BE2C (cell line): Measurements from ENCODE around the gene PXYLP1.

Source experiments
- DNase-seq: peaks from one replicate; pipeline ENCODE4 v3.0.0-alpha.2; 2020
- H3K27me3 ChIP-seq: fragments of 250-450 bp; sonication (Bioruptor Pico); 2 replicates; pipeline ENCODE4 v1.5.1; 2020; ENCODE audit warnings: mild to moderate bottlenecking
- H3K36me3 ChIP-seq: fragments of 250-450 bp; sonication (Bioruptor Pico); 2 replicates; pipeline ENCODE4 v1.5.1; 2020; ENCODE audit warnings: mild to moderate bottlenecking
- H3K4me1 ChIP-seq: fragments of 250-450 bp; sonication (Bioruptor Pico); 2 replicates; pipeline ENCODE4 v1.5.1; 2020
- H3K4me3 ChIP-seq: 2 replicates; pipeline ENCODE4 v1.5.1; 2011; ENCODE audit warnings: low read depth, low read length
- H3K9me3 ChIP-seq: fragments of 250-450 bp; sonication (Bioruptor Pico); 2 replicates; pipeline ENCODE4 v1.5.1; 2020
- TF ChIP-seq, protein P1 (sequence below): IDR thresholded peaks from 2 replicates; pipeline ENCODE4 v1.5.1; 2012; ENCODE audit warnings: mild to moderate bottlenecking, low read depth, low read length

Gene PXYLP1

DNA sequence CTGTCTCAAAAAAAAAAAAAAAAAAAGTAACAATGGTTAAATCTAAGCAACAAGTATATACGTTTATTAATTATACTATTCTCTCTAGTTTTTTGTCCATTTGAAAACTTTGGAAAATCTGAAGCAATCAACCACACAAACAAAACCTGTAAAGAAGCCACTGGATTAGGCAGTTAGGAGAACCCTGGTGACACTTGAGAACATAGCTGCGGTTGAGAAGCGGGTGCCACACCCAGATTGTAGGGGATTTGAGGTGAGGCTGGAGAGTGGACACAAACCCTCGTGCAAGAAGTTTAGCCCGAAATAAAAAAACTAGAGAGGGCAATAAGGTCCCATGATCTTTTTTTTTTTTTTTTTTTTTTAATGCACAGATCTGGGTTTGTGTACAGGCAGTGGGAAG, 110.8 kb downstream of the PXYLP1 start:
- H3K4me1 ChIP-seq, result no peaks in the 10 kb centered on the region
- no peaks in the 10 kb centered on the region for H3K9me3 ChIP-seq
- TF ChIP-seq, protein P1, sequence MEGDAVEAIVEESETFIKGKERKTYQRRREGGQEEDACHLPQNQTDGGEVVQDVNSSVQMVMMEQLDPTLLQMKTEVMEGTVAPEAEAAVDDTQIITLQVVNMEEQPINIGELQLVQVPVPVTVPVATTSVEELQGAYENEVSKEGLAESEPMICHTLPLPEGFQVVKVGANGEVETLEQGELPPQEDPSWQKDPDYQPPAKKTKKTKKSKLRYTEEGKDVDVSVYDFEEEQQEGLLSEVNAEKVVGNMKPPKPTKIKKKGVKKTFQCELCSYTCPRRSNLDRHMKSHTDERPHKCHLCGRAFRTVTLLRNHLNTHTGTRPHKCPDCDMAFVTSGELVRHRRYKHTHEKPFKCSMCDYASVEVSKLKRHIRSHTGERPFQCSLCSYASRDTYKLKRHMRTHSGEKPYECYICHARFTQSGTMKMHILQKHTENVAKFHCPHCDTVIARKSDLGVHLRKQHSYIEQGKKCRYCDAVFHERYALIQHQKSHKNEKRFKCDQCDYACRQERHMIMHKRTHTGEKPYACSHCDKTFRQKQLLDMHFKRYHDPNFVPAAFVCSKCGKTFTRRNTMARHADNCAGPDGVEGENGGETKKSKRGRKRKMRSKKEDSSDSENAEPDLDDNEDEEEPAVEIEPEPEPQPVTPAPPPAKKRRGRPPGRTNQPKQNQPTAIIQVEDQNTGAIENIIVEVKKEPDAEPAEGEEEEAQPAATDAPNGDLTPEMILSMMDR, result no peak
- no peaks in the 10 kb centered on the region for H3K36me3 ChIP-seq
- no peak for DNase-seq
- H3K27me3 ChIP-seq, result no peaks in the 10 kb centered on the region
- no peak overlapping the region for H3K4me3 ChIP-seq

DNA sequence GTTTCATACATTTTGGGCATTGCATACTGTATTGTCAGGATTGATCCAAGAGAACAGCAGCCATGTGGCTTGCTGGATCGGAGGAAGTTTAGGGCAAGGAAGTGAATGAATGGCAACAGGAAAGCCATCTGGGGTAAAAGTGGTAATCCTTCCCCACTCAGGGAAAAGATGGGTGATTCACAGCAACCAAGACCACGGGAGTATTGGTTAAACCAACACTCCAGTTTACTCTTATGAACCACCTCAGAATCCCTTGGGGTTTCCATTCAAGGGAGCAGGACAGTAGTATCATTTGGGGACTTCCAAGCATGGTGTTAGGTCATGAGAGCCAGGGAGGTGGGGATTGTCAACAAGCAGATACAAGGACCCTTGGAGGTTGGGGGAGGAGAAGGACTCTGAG, 111.5 kb downstream of the PXYLP1 start:
- DNase-seq, result no peak
- no peaks in the 10 kb centered on the region for H3K27me3 ChIP-seq
- TF ChIP-seq, protein P1, result no peak
- H3K4me1 ChIP-seq, result no peaks in the 10 kb centered on the region
- no peak overlapping the region for H3K4me3 ChIP-seq
- no peaks in the 10 kb centered on the region for H3K36me3 ChIP-seq
- no peaks in the 10 kb centered on the region for H3K9me3 ChIP-seq

DNA sequence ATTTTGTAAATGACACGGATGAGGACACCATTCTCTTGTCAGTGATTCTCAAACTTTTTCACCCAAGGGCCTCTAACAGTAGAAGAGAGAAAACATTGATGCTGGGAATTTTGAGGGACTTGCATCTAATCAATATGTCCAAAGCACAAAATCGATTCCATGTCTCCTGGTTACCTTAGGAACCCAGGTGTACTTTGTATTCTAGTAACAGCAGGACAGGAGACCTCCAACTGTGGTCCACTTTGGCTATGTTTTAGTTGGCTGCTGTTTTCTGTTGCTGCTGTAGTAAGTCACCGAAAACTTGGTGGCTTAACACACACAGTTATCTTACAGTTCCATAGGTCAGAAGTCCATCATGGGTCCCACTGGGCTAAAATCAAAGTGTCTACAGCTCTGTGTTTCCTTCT, 112.2 kb downstream of the PXYLP1 start:
- TF ChIP-seq, protein P1, result no peak
- Histone ChIP-seq H3K9me3 (no peaks in the 10 kb centered on the region), H3K36me3 (no peaks in the 10 kb centered on the region), H3K4me3 (no peak overlapping the region), H3K27me3 (no peaks in the 10 kb centered on the region), H3K4me1 (peaks cover 4% of the 10 kb centered on the region; the same call in 1 of the 2 replicates)
- DNase-seq, result no peak
